ENCODE results near the gene GFI1B.

DNA sequence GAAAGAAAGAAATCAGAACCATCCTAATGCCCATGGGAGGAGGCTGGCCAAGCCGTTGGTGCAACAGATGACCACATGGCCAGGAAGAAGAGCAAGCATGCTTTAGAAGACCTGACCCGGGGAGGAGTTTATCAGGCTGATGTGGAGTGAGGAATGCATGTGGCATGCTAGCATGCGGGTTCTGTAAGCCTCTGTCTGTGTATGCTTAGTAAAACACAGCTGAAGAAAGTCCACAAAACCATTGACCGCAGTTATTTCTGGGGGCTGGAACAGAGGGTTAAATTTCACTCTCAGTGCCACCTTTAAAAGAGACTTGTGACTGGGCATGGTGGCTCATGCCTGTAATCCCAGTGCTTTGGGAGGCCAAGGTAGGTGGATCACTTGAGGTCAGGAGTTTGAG is 19.1 kb downstream of the GFI1B start:
- TF ChIP-seq, protein P1, sequence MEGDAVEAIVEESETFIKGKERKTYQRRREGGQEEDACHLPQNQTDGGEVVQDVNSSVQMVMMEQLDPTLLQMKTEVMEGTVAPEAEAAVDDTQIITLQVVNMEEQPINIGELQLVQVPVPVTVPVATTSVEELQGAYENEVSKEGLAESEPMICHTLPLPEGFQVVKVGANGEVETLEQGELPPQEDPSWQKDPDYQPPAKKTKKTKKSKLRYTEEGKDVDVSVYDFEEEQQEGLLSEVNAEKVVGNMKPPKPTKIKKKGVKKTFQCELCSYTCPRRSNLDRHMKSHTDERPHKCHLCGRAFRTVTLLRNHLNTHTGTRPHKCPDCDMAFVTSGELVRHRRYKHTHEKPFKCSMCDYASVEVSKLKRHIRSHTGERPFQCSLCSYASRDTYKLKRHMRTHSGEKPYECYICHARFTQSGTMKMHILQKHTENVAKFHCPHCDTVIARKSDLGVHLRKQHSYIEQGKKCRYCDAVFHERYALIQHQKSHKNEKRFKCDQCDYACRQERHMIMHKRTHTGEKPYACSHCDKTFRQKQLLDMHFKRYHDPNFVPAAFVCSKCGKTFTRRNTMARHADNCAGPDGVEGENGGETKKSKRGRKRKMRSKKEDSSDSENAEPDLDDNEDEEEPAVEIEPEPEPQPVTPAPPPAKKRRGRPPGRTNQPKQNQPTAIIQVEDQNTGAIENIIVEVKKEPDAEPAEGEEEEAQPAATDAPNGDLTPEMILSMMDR (IDR thresholded peaks at IDR 0.05 in 4 of 5, conservative IDR thresholded peaks at IDR 0.05 in 1 of 5), result no peak
- no peak for TF ChIP-seq POLR2A (IDR thresholded peaks at IDR 0.05)
